Transverse colon (tissue), 4 donors: ENCODE data around the gene KLK6. TPM values are rescaled to one million over a fixed set of nuclear protein-coding genes. Genes with fewer than 3 reads are reported as not detected.

Source experiments
- DNase-seq: peaks from one replicate; pipeline ENCODE4 v3.0.0-alpha.2; 2019
- H3K27ac ChIP-seq, 4 donors: fragments of 200-600 bp; sonication (generic); 2 replicates each; pipeline ENCODE4 v1.5.1; 2016 to 2018; ENCODE audit warnings: inconsistent platforms in 4 of 4
- H3K27me3 ChIP-seq: fragments of 200-600 bp; sonication (generic); 2 replicates; pipeline ENCODE4 v1.5.1; 2017; ENCODE audit warnings: inconsistent platforms
- H3K36me3 ChIP-seq, 4 donors: fragments of 200-600 bp; sonication (generic); 2 replicates each; pipeline ENCODE4 v1.5.1; 2017 to 2019; ENCODE audit warnings: inconsistent platforms in 4 of 4
- H3K4me1 ChIP-seq, 4 donors: fragments of 200-600 bp; sonication (generic); 2 replicates each; pipeline ENCODE4 v1.5.1; 2017 to 2020; ENCODE audit warnings: inconsistent platforms in 4 of 4
- H3K4me3 ChIP-seq, 4 donors: fragments of 200-600 bp; sonication (generic); 1 replicate in 1 of 4; 2 replicates in 3 of 4; pipeline versions ENCODE4 v1.5.1 to v1.6.1; 2017 to 2019; ENCODE audit warnings: inconsistent platforms in 4 of 4
- H3K9me3 ChIP-seq, 2 donors: fragments of 200-600 bp; sonication (generic); 2 replicates each; pipeline ENCODE4 v1.5.1; 2017 to 2019; ENCODE audit warnings: inconsistent platforms in 2 of 2
- EP300 ChIP-seq: sonication (generic); formaldehyde crosslinking; IDR thresholded peaks from one replicate; pipeline ENCODE4 v1.6.1; 2017; ENCODE audit warnings: antibody characterized with exemption, low read depth
- POLR2A ChIP-seq: fragments of 450-650 bp; IDR thresholded peaks from one replicate; pipeline ENCODE4 v1.6.1; 2016; ENCODE audit warnings: antibody characterized with exemption, mild to moderate bottlenecking, moderate library complexity
- POLR2AphosphoS5 ChIP-seq, 3 donors: sonication (generic); formaldehyde crosslinking; IDR thresholded peaks; one replicate each; pipeline ENCODE4 v1.6.1; 2016; ENCODE audit warnings: antibody characterized with exemption in 3 of 3
- WGBS, 2 donors: methylation state at CpG; one replicate each; pipeline ENCODE4 v1.1.5; 2018; ENCODE audit warnings: low coverage in 1 of 2; 5-methylcytosine and 5-hydroxymethylcytosine counted together
- in situ Hi-C, 4 donors: fragments of 200-750 bp; cut with MboI; loops; one replicate each; pipeline versions ENCODE4 v1.15.0 to v1.15.1; 2017; ENCODE audit warnings: low sequenced_read_pairs in 3 of 4, low pct_ligation_motif_present in 1 of 4, low pct_unique_long_range_greater_than_20kb in 1 of 4
- intact Hi-C: fragments of 100-400 bp; cut with DNase I; formaldehyde crosslinking; loops from one replicate; pipeline ENCODE4 v1.15.1; 2023; ENCODE audit warnings: low total_unique reads
- total RNA-seq, 4 donors: library from RNA; depleted of rRNA; stranded (reverse); fragments of >200 nt; gene quantifications; one replicate each; pipeline ENCODE4 v1.1.0, GENCODE V29; 2016
- TF ChIP-seq, protein P1 (sequence below), 5 experiments: fragments of 200-600 bp in 3 of 5; fragments of 450-650 bp in 2 of 5; sonication (generic) in 3 of 5; IDR thresholded peaks; 1 replicate in 2 of 5; 2 replicates in 3 of 5; pipeline ENCODE4 v1.5.1; 2016 to 2017; ENCODE audit warnings: antibody characterized with exemption in 5 of 5, inconsistent platforms in 3 of 5, mild to moderate bottlenecking in 2 of 5, moderate library complexity in 1 of 5

The KLK6 gene
- total RNA-seq, 4 donors from 2014 or later, result not detected

DNA sequence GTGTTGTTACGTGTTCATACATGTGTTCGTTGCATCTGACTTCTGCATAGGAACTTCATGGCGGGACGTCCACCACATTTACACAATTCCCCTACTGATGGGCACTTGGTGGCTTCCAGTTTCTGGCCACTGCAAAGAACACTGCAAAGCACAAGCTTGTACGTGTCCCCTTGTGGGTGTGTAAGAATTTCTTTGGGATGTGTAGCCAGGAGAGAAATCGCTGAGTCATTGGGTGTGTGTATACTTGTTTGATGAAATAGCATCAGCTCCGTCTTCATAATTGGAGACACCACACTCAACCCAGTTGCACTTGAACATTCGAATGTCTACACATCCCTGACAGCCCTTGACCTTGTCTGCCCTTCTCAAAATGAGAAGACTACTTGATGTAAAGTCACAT, 35.8 kb downstream of the KLK6 start:
- no peak for DNase-seq
- H3K27ac ChIP-seq, result no peak overlapping the region
- TF ChIP-seq, protein P1, sequence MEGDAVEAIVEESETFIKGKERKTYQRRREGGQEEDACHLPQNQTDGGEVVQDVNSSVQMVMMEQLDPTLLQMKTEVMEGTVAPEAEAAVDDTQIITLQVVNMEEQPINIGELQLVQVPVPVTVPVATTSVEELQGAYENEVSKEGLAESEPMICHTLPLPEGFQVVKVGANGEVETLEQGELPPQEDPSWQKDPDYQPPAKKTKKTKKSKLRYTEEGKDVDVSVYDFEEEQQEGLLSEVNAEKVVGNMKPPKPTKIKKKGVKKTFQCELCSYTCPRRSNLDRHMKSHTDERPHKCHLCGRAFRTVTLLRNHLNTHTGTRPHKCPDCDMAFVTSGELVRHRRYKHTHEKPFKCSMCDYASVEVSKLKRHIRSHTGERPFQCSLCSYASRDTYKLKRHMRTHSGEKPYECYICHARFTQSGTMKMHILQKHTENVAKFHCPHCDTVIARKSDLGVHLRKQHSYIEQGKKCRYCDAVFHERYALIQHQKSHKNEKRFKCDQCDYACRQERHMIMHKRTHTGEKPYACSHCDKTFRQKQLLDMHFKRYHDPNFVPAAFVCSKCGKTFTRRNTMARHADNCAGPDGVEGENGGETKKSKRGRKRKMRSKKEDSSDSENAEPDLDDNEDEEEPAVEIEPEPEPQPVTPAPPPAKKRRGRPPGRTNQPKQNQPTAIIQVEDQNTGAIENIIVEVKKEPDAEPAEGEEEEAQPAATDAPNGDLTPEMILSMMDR (IDR thresholded peaks at IDR 0.05), result no peak
- TF ChIP-seq EP300 (no peak), POLR2AphosphoS5 (IDR thresholded peaks at IDR 0.05) (no peak), POLR2A (no peak)
- H3K36me3 ChIP-seq, result no peaks in the 10 kb centered on the region
- intact Hi-C loops, result no loop called here
- H3K9me3 ChIP-seq, result no peaks in the 10 kb centered on the region
- H3K4me3 ChIP-seq, result no peak overlapping the region
- in situ Hi-C loops, result no loop called here
- WGBS, 2 donors, result 0 to 71% methylated on average over 1 to 8 of the region's 8 CpGs
- H3K4me1 ChIP-seq, result no peaks in the 10 kb centered on the region
- peaks cover 51% of the 10 kb centered on the region for H3K27me3 ChIP-seq

- Histone ChIP-seq H3K27ac (no peak overlapping the region), H3K4me1 (no peaks in the 10 kb centered on the region), H3K9me3 (no peaks in the 10 kb centered on the region), H3K4me3 (no peak overlapping the region), H3K27me3 (peaks cover 49% of the 10 kb centered on the region), H3K36me3 (no peaks in the 10 kb centered on the region)
- intact Hi-C loops (no loop called here), in situ Hi-C loops (no loop called here)
- DNase-seq, result no peak
- 46% methylated on average over 4 of the region's 4 CpGs; no CpG with 5 or more reads in 1 of the 2 donors for WGBS, 2 donors
- TF ChIP-seq POLR2AphosphoS5 (IDR thresholded peaks at IDR 0.05) (no peak), EP300 (no peak), POLR2A (no peak)
- TF ChIP-seq, protein P1 (IDR thresholded peaks at IDR 0.05), result no peak
Measured at GRCh38 chr19:50932690-50933083, 36.7 kb downstream of the KLK6 start.

DNA sequence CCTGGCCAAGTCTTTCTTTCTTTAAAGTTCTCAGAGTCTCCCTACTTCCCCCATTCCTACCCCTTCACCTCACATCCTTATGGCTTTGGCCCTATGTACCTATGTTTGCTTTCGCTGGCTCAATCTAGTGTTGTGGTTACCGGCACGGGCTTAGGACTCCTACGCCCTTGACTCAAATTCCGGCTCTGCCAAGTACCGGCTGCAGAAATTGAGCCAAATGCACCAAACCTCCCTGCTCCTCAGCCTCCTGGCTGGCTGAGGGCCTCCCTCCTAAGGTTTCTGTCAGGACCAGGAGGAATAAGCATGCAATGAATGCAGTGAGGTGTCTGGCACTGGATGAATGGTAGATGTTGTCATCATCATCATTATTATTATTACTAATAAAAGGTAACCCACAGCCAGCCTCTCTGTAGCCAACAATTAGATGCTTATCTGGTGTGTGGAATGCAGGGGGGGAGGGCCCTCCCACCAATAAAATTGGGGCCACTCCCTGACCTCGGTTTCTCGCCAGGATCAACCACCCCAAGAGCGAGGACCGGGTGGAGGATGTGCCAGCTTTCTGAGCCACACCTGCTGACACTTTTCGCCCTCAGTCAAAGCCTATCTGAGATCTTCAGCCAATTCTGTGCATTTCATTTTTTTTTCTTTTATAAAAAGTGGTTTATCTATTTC, 37.2 kb downstream of the KLK6 start:
- Histone ChIP-seq H3K4me1 (no peaks in the 10 kb centered on the region), H3K36me3 (no peaks in the 10 kb centered on the region), H3K27ac (no peak overlapping the region), H3K4me3 (no peak overlapping the region), H3K9me3 (no peaks in the 10 kb centered on the region), H3K27me3 (peaks cover 49% of the 10 kb centered on the region)
- WGBS, 2 donors, result 0 to 59% methylated on average over 1 to 11 of the region's 11 CpGs
- intact Hi-C loops (no loop called here), in situ Hi-C loops (no loop called here)
- DNase-seq, result no peak
- TF ChIP-seq EP300, result no peak
- TF ChIP-seq POLR2A, result no peak
- TF ChIP-seq, protein P1 (IDR thresholded peaks at IDR 0.05), result no peak
- TF ChIP-seq POLR2AphosphoS5 (IDR thresholded peaks at IDR 0.05), result no peak

DNA sequence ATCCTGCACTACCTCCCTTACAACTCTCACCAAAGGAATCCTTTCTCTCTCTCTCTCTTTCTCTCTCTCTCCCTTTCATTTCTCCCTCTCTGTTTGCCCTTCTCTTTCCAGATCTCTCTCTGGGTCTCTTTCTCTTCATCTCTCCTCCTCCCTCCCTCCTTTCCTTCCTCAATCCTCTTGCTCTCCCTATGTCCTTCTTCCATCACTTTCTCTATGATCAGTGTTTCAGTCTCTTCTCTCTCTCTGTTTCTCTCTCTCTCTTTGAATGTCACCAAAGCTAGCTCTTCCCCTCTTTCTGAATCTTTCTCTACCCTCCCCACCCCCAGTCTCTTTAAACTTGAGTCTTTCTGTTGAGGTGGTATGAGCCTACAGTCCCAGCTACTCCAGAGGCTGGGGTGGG, 38.4 kb downstream of the KLK6 start:
- H3K36me3 ChIP-seq, result no peaks in the 10 kb centered on the region
- H3K9me3 ChIP-seq, result no peaks in the 10 kb centered on the region
- H3K27ac ChIP-seq, result no peak overlapping the region
- in situ Hi-C loops, result no loop called here
- no peak for DNase-seq
- no peaks in the 10 kb centered on the region for H3K4me1 ChIP-seq
- no peak overlapping the region for H3K4me3 ChIP-seq
- intact Hi-C loops, result no loop called here
- peaks cover 52% of the 10 kb centered on the region for H3K27me3 ChIP-seq
- TF ChIP-seq POLR2AphosphoS5 (IDR thresholded peaks at IDR 0.05) (no peak), POLR2A (no peak), EP300 (no peak)
- TF ChIP-seq, protein P1 (IDR thresholded peaks at IDR 0.05), result no peak
